Trophoblast cell (in vitro differentiated cells and primary cell): ENCODE results near the gene MPZL2.

Experiments
- DNase-seq, 2 donors: peaks; one replicate each; pipeline ENCODE4 v3.0.0-alpha.2; 2016
- H2AFZ ChIP-seq: 2 replicates; pipeline ENCODE4 v1.6.1; 2013; ENCODE audit warnings: low read length, moderate library complexity, mild to moderate bottlenecking; ENCODE audit not compliant: insufficient read depth, poor library complexity
- H2AK5ac ChIP-seq: 2 replicates; pipeline ENCODE4 v1.6.1; 2013; ENCODE audit warnings: mild to moderate bottlenecking, low read length
- H2BK120ac ChIP-seq: 2 replicates; pipeline ENCODE4 v1.6.1; 2013; ENCODE audit warnings: low read length, mild to moderate bottlenecking, moderate library complexity; ENCODE audit not compliant: insufficient read depth, poor library complexity
- H2BK12ac ChIP-seq: 2 replicates; pipeline ENCODE4 v1.6.1; 2013; ENCODE audit warnings: mild to moderate bottlenecking, low read length, moderate library complexity
- H2BK5ac ChIP-seq: 2 replicates; pipeline ENCODE4 v1.6.1; 2013; ENCODE audit warnings: low read length, low read depth, moderate library complexity, mild to moderate bottlenecking; ENCODE audit not compliant: poor library complexity
- H3K14ac ChIP-seq: 2 replicates; pipeline ENCODE4 v1.6.1; 2013; ENCODE audit warnings: mild to moderate bottlenecking, low read length
- H3K18ac ChIP-seq: 2 replicates; pipeline ENCODE4 v1.6.1; 2013; ENCODE audit warnings: mild to moderate bottlenecking, low read length
- H3K23ac ChIP-seq: 2 replicates; pipeline ENCODE4 v1.6.1; 2013; ENCODE audit warnings: low read length
- H3K27ac ChIP-seq: 2 replicates; pipeline ENCODE4 v1.5.1; 2013; ENCODE audit warnings: low read depth, mild to moderate bottlenecking, inconsistent platforms, low read length, moderate library complexity
- H3K27me3 ChIP-seq: 2 replicates; pipeline ENCODE4 v1.6.1; 2013; ENCODE audit warnings: inconsistent platforms, mild to moderate bottlenecking, low read length, moderate library complexity; ENCODE audit not compliant: insufficient read depth
- H3K36me3 ChIP-seq, 2 experiments: 1 replicate in 1 of 2; 2 replicates in 1 of 2; pipeline ENCODE4 v1.6.1; 2013; ENCODE audit warnings: low read length in 2 of 2, mild to moderate bottlenecking in 2 of 2, moderate library complexity in 1 of 2; ENCODE audit not compliant: insufficient read depth in 2 of 2, control insufficient read depth in 1 of 2
- H3K4ac ChIP-seq: 2 replicates; pipeline ENCODE4 v1.6.1; 2013; ENCODE audit warnings: low read depth, mild to moderate bottlenecking, low read length, moderate library complexity
- H3K4me1 ChIP-seq, 2 experiments: 1 replicate in 1 of 2; 2 replicates in 1 of 2; pipeline ENCODE4 v1.6.1; 2013; ENCODE audit warnings: low read length in 2 of 2, mild to moderate bottlenecking in 2 of 2, moderate library complexity in 1 of 2; ENCODE audit not compliant: insufficient read depth in 2 of 2, control insufficient read depth in 1 of 2
- H3K4me2 ChIP-seq: 2 replicates; pipeline ENCODE4 v1.6.1; 2013; ENCODE audit warnings: inconsistent platforms, mild to moderate bottlenecking, low read length, moderate library complexity
- H3K4me3 ChIP-seq: 2 replicates; pipeline ENCODE4 v1.5.1; 2013; ENCODE audit warnings: mild to moderate bottlenecking, low read depth, low read length, inconsistent platforms
- H3K79me1 ChIP-seq: one replicate; pipeline ENCODE4 v1.6.1; 2013; ENCODE audit warnings: low read length
- H3K79me2 ChIP-seq: 2 replicates; pipeline ENCODE4 v1.6.1; 2013; ENCODE audit warnings: low read length, mild to moderate bottlenecking; ENCODE audit not compliant: control insufficient read depth, insufficient read depth, poor library complexity
- H3K9ac ChIP-seq: 2 replicates; pipeline ENCODE4 v1.6.1; 2013; ENCODE audit warnings: mild to moderate bottlenecking, low read length
- H3K9me3 ChIP-seq: 2 replicates; pipeline ENCODE4 v1.6.1; 2013; ENCODE audit warnings: low read depth, mild to moderate bottlenecking, control low read depth, inconsistent platforms, low read length; ENCODE audit not compliant: insufficient read depth
- H4K12ac ChIP-seq: 2 replicates; pipeline ENCODE4 v1.6.1; 2013; ENCODE audit warnings: low read depth, mild to moderate bottlenecking, low read length, moderate library complexity
- H4K8ac ChIP-seq: 2 replicates; pipeline ENCODE4 v1.6.1; 2013; ENCODE audit warnings: low read depth, mild to moderate bottlenecking, low read length, moderate library complexity
- H4K91ac ChIP-seq: one replicate; pipeline ENCODE4 v1.6.1; 2013; ENCODE audit warnings: low read depth, mild to moderate bottlenecking, low read length, moderate library complexity
- WGBS: extraction: QIAGEN DNeasy Blood & Tissue Kit; methylation state at CpG from one replicate; pipeline ENCODE4 v1.1.7; 2013; ENCODE audit warnings: missing lambda C conversion rate; ENCODE audit not compliant: insufficient read length, insufficient coverage; ENCODE audit errors: extremely low coverage; 5-methylcytosine and 5-hydroxymethylcytosine counted together

Gene MPZL2

DNA sequence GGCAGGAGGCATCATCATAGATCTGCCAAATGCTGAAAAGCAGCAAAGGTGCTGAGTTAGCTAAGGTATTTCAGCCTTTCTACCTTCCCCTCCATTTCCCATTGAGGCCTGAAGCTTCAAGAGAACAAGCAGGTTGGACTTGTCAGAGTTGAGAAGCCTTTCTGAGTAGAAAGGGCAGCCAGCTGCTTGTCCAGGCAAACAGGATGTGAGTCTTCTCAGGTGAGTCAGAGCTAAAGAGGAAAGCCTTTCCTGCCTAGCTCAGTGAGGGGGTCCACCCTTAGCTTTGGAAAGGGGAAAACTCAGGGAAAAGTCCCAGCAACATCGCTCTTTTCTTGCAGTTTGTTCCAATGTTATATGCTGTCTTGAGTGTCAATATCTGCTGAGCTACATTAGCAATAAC is 13.2 kb upstream of the MPZL2 start:
- H3K18ac ChIP-seq, result no peak overlapping the region
- no peak overlapping the region for H2AFZ ChIP-seq
- no CpG with 5 or more reads among the region's 1 CpG for WGBS
- no peak overlapping the region for H3K27ac ChIP-seq
- H3K4me3 ChIP-seq, result no peak overlapping the region
- H2BK5ac ChIP-seq, result no peak overlapping the region
- H4K91ac ChIP-seq, result no peak overlapping the region
- DNase-seq, result peak in 1 of 2 donors; percentile 39
- no peak overlapping the region for H3K23ac ChIP-seq
- no peaks in the 10 kb centered on the region for H3K36me3 ChIP-seq
- H4K12ac ChIP-seq, result no peak overlapping the region
- no peak overlapping the region for H2BK120ac ChIP-seq
- H2BK12ac ChIP-seq, result no peak overlapping the region
- H3K4me2 ChIP-seq, result no peak overlapping the region
- no peak overlapping the region for H3K9ac ChIP-seq
- no peaks in the 10 kb centered on the region for H3K79me2 ChIP-seq
- H3K4me1 ChIP-seq, result peaks cover 8 to 12% of the 10 kb centered on the region in 2 experiments
- H3K27me3 ChIP-seq, result no peaks in the 10 kb centered on the region
- no peak overlapping the region for H4K8ac ChIP-seq
- H3K14ac ChIP-seq, result no peak overlapping the region
- no peaks in the 10 kb centered on the region for H3K9me3 ChIP-seq
- peaks cover 3% of the 10 kb centered on the region for H3K79me1 ChIP-seq
- H3K4ac ChIP-seq, result no peak overlapping the region
- no peak overlapping the region for H2AK5ac ChIP-seq

GRCh38 chr11:118276422-118276821 is 12.3 kb upstream of the MPZL2 start:
- Histone ChIP-seq H2BK5ac (no peak overlapping the region), H3K4me2 (no peak overlapping the region), H3K36me3 (no peaks in the 10 kb centered on the region), H2AFZ (no peak overlapping the region), H3K14ac (no peak overlapping the region), H2BK120ac (no peak overlapping the region), H3K18ac (no peak overlapping the region), H3K23ac (no peak overlapping the region), H3K4me3 (no peak overlapping the region), H4K91ac (no peak overlapping the region), H3K9me3 (no peaks in the 10 kb centered on the region), H2BK12ac (no peak overlapping the region), H3K79me2 (no peaks in the 10 kb centered on the region), H3K27me3 (no peaks in the 10 kb centered on the region), H4K12ac (no peak overlapping the region), H2AK5ac (no peak overlapping the region), H3K4ac (no peak overlapping the region), H4K8ac (no peak overlapping the region), H3K27ac (no peak overlapping the region), H3K79me1 (peaks cover 3% of the 10 kb centered on the region), H3K9ac (no peak overlapping the region), H3K4me1 (peaks cover 8 to 12% of the 10 kb centered on the region in 2 experiments)
- no CpG with 5 or more reads among the region's 1 CpG for WGBS
- DNase-seq, result no peak

DNA sequence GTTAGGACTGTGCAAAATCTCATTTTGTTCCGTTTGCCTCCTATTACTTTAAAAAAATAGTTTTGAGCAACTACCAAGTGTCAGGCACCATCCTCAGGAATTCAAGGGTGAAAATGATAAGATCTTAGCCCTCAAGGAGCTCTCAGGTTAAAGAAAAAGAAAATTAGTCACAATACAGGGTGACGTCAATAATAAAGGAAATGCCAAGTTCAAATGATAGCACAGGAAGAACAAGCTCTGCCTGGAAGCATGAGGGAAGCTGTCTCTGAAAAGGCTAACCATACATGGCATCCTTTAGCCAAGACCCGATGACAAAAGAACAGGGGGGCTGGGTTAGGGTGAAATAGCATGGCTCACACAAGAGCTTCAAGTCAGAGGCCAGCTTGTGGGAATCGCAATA is 11.1 kb upstream of the MPZL2 start:
- Histone ChIP-seq H3K27ac (no peak overlapping the region), H3K79me2 (no peaks in the 10 kb centered on the region), H2BK5ac (no peak overlapping the region), H4K12ac (no peak overlapping the region), H3K4me3 (no peak overlapping the region), H4K91ac (no peak overlapping the region), H3K14ac (no peak overlapping the region), H3K79me1 (peaks cover 3% of the 10 kb centered on the region), H2AFZ (no peak overlapping the region), H3K4me2 (no peak overlapping the region), H3K18ac (no peak overlapping the region), H3K9me3 (no peaks in the 10 kb centered on the region), H3K23ac (no peak overlapping the region), H2AK5ac (no peak overlapping the region), H3K27me3 (no peaks in the 10 kb centered on the region), H4K8ac (no peak overlapping the region), H2BK120ac (no peak overlapping the region), H3K4ac (no peak overlapping the region), H3K4me1 (peaks cover 8 to 12% of the 10 kb centered on the region in 2 experiments), H2BK12ac (no peak overlapping the region), H3K9ac (no peak overlapping the region), H3K36me3 (no peaks in the 10 kb centered on the region)
- peak; percentile 21 to 74 for DNase-seq
- no CpG with 5 or more reads among the region's 4 CpGs for WGBS

GRCh38 chr11:118274186-118274585 is 10.1 kb upstream of the MPZL2 start:
- Histone ChIP-seq H3K14ac (no peak overlapping the region), H2AFZ (no peak overlapping the region), H3K79me2 (no peaks in the 10 kb centered on the region), H2BK12ac (no peak overlapping the region), H3K9ac (no peak overlapping the region), H2AK5ac (no peak overlapping the region), H3K4me1 (peaks cover 8 to 12% of the 10 kb centered on the region in 2 experiments), H4K91ac (no peak overlapping the region), H4K12ac (no peak overlapping the region), H3K4me2 (no peak overlapping the region), H3K27me3 (no peaks in the 10 kb centered on the region), H3K23ac (no peak overlapping the region), H3K4me3 (no peak overlapping the region), H3K36me3 (no peaks in the 10 kb centered on the region), H3K4ac (no peak overlapping the region), H2BK120ac (no peak overlapping the region), H3K79me1 (peaks cover 3% of the 10 kb centered on the region), H3K27ac (no peak overlapping the region), H4K8ac (no peak overlapping the region), H3K9me3 (no peaks in the 10 kb centered on the region), H2BK5ac (no peak overlapping the region), H3K18ac (no peak overlapping the region)
- no CpG with 5 or more reads among the region's 2 CpGs for whole genome bisulfite sequencing
- no peak for DNase-seq
